MM.1S (cell line): ENCODE data around the gene SLC35A4.
"Not testable (repeated sequence)": the region's sequence is repeated elsewhere in the genome, so short reads cannot be mapped to it uniquely, and the experiment has no call there.

Experiments
- DNase-seq: peaks from one replicate; pipeline ENCODE4 v3.0.0-alpha.2; 2015
- H2AFZ ChIP-seq: fragments of 300-600 bp; sonication (generic); 2 replicates; pipeline ENCODE4 v1.6.0; 2016; ENCODE audit warnings: antibody characterized with exemption, low read length
- H3F3A ChIP-seq: fragments of 300-600 bp; sonication (generic); 2 replicates; pipeline ENCODE4 v1.6.1; 2016; ENCODE audit warnings: mild to moderate bottlenecking, antibody characterized with exemption, low read length, moderate library complexity, mixed read lengths; ENCODE audit not compliant: insufficient read depth
- H3K27ac ChIP-seq: fragments of 300-600 bp; sonication (generic); 2 replicates; pipeline ENCODE4 v1.5.1; 2016; ENCODE audit warnings: mild to moderate bottlenecking, low read length
- H3K27me3 ChIP-seq: fragments of 300-600 bp; sonication (generic); replicated peaks from 2 replicates; pipeline ENCODE4 v1.6.0; 2016; ENCODE audit warnings: low read length; ENCODE audit not compliant: insufficient read depth
- H3K36me3 ChIP-seq: fragments of 300-600 bp; sonication (generic); replicated peaks from 2 replicates; pipeline ENCODE4 v1.6.1; 2016; ENCODE audit warnings: mild to moderate bottlenecking, low read length, mixed read lengths; ENCODE audit not compliant: insufficient read depth
- H3K4me1 ChIP-seq: fragments of 300-600 bp; sonication (generic); 2 replicates; pipeline ENCODE4 v1.6.1; 2016; ENCODE audit warnings: low read length, mixed read lengths
- H3K4me2 ChIP-seq: fragments of 300-600 bp; sonication (generic); 2 replicates; pipeline ENCODE4 v1.6.0; 2016; ENCODE audit warnings: low read depth, low read length
- H3K4me3 ChIP-seq: fragments of 300-600 bp; sonication (generic); 2 replicates; pipeline ENCODE4 v1.5.1; 2016; ENCODE audit warnings: low read length, mixed read lengths
- H3K79me2 ChIP-seq: fragments of 300-600 bp; sonication (generic); 2 replicates; pipeline ENCODE4 v1.6.1; 2016; ENCODE audit warnings: mixed run types, low read length, mixed read lengths
- H3K9ac ChIP-seq: fragments of 300-600 bp; sonication (generic); 2 replicates; pipeline ENCODE4 v1.6.1; 2016; ENCODE audit warnings: low read length, mixed read lengths
- H3K9me2 ChIP-seq: fragments of 300-600 bp; sonication (generic); replicated peaks from 2 replicates; pipeline ENCODE4 v1.6.1; 2016; ENCODE audit warnings: mild to moderate bottlenecking, low read length, mixed read lengths; ENCODE audit not compliant: insufficient read depth
- H3K9me3 ChIP-seq: fragments of 300-600 bp; sonication (generic); replicated peaks from 2 replicates; pipeline ENCODE4 v1.6.1; 2016; ENCODE audit warnings: mild to moderate bottlenecking, low read length, mixed read lengths; ENCODE audit not compliant: insufficient read depth
- H4K20me1 ChIP-seq: fragments of 300-600 bp; sonication (generic); 2 replicates; pipeline ENCODE4 v1.6.1; 2016; ENCODE audit warnings: mild to moderate bottlenecking, low read length, moderate library complexity, mixed read lengths; ENCODE audit not compliant: insufficient read depth
- EZH2 ChIP-seq: fragments of 300-600 bp; sonication (generic); optimal IDR thresholded peaks from 2 replicates; pipeline ENCODE3; 2017; ENCODE audit warnings: low read depth, mild to moderate bottlenecking, antibody characterized with exemption, low read length, mixed read lengths
- EZH2phosphoT487 ChIP-seq: fragments of 300-600 bp; sonication (generic); IDR thresholded peaks from 2 replicates; pipeline ENCODE4 v1.6.1; 2018; ENCODE audit warnings: antibody characterized with exemption, low read length
- TF ChIP-seq, protein P1 (sequence below): fragments of 300-600 bp; sonication (generic); IDR thresholded peaks from 2 replicates; pipeline ENCODE4 v1.5.1; 2016; ENCODE audit warnings: antibody characterized with exemption, low read length, mixed read lengths

SLC35A4 gene

DNA sequence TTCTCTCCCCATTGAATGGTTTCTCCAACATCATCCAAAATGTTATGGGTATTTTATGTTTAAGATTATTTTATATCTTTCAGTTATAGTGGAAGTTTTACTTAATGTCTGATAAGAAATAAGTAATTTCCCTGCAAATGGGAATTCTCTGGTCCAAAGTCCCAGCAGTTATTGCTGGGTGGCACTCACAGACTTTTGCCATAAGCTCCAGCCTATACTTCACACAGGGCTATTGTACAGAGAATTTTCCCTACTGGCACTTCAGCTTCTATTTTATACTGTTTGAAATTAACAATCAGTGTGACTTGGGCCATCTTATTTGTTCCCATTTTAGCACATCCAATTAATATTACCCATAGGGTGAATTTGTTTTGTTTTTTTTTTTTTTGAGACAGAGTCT is 35.5 kb downstream of the SLC35A4 start:
- H2AFZ ChIP-seq: no peak overlapping the region
- H3K4me3 ChIP-seq: no peak overlapping the region
- H3K4me1 ChIP-seq: no peaks in the 10 kb centered on the region
- H3K9ac ChIP-seq: no peak overlapping the region
- no peaks in the 10 kb centered on the region for H3K9me2 ChIP-seq
- TF ChIP-seq, protein P1, sequence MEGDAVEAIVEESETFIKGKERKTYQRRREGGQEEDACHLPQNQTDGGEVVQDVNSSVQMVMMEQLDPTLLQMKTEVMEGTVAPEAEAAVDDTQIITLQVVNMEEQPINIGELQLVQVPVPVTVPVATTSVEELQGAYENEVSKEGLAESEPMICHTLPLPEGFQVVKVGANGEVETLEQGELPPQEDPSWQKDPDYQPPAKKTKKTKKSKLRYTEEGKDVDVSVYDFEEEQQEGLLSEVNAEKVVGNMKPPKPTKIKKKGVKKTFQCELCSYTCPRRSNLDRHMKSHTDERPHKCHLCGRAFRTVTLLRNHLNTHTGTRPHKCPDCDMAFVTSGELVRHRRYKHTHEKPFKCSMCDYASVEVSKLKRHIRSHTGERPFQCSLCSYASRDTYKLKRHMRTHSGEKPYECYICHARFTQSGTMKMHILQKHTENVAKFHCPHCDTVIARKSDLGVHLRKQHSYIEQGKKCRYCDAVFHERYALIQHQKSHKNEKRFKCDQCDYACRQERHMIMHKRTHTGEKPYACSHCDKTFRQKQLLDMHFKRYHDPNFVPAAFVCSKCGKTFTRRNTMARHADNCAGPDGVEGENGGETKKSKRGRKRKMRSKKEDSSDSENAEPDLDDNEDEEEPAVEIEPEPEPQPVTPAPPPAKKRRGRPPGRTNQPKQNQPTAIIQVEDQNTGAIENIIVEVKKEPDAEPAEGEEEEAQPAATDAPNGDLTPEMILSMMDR: no peak
- TF ChIP-seq EZH2phosphoT487: no peak
- TF ChIP-seq EZH2: no peak
- no peak overlapping the region for H3K4me2 ChIP-seq
- H3K9me3 ChIP-seq: no peaks in the 10 kb centered on the region; the same call in 1 of the 2 replicates
- no peaks in the 10 kb centered on the region for H3K79me2 ChIP-seq
- H3K27me3 ChIP-seq: no peaks in the 10 kb centered on the region
- no peaks in the 10 kb centered on the region for H3K36me3 ChIP-seq
- DNase-seq: no peak
- no peaks in the 10 kb centered on the region for H3F3A ChIP-seq
- no peaks in the 10 kb centered on the region for H4K20me1 ChIP-seq
- no peak overlapping the region for H3K27ac ChIP-seq

DNA sequence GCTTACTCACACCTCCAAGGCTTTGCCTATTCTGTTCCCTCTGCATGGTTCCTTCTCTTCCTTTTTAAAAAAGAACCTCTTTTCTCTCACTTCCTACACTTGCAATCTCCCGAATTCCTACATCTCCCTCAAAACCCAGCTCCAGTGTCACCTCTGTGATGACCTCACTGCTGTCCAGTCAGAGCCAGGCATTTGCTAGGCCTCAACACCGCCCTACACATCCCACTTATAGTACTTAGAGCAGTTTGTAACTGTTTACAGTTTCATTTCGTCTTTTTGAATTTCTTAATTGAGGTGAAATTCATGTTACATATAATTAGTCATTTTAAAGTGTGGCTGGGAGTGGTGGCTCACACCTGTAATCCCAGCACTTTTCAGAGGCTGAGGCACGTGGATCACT is 37.5 kb downstream of the SLC35A4 start:
- Histone ChIP-seq H4K20me1 (no peaks in the 10 kb centered on the region), H3K79me2 (no peaks in the 10 kb centered on the region), H2AFZ (no peak overlapping the region), H3K9me2 (no peaks in the 10 kb centered on the region), H3K36me3 (no peaks in the 10 kb centered on the region), H3K27me3 (no peaks in the 10 kb centered on the region), H3K9me3 (no peaks in the 10 kb centered on the region; the same call in 1 of the 2 replicates), H3K4me2 (no peak overlapping the region), H3K9ac (no peak overlapping the region), H3F3A (no peaks in the 10 kb centered on the region), H3K4me1 (no peaks in the 10 kb centered on the region), H3K27ac (no peak overlapping the region), H3K4me3 (no peak overlapping the region)
- no peak for DNase-seq
- TF ChIP-seq EZH2phosphoT487: no peak
- no peak for TF ChIP-seq EZH2
- TF ChIP-seq, protein P1: no peak

DNA sequence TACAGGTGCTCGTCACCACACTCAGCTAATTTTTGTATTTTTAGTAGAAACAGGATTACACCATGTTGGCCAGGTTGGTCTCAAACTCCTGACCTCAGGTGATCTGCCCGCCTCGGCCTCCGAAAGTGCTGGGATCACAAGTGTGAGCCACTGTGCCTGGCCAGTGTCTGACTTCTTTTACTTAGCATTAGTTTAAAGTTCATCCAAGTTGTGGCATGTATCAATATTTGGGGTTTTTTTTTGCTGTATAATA is 38.7 kb downstream of the SLC35A4 start:
- H3F3A ChIP-seq, H3K27me3 ChIP-seq, H3K9ac ChIP-seq, H3K4me3 ChIP-seq, H3K4me2 ChIP-seq, H3K36me3 ChIP-seq, H3K9me3 ChIP-seq, H3K79me2 ChIP-seq, H2AFZ ChIP-seq, H3K9me2 ChIP-seq, H3K27ac ChIP-seq, H3K4me1 ChIP-seq, DNase-seq, H4K20me1 ChIP-seq: not testable (repeated sequence)

- H2AFZ ChIP-seq: no peak overlapping the region
- no peaks in the 10 kb centered on the region for H3K4me1 ChIP-seq
- no peaks in the 10 kb centered on the region for H3K36me3 ChIP-seq
- no peaks in the 10 kb centered on the region for H3K27me3 ChIP-seq
- no peaks in the 10 kb centered on the region for H3K9me2 ChIP-seq
- TF ChIP-seq, protein P1: no peak
- no peak for TF ChIP-seq EZH2phosphoT487
- TF ChIP-seq EZH2: no peak
- H3K27ac ChIP-seq: no peak overlapping the region
- H3K4me2 ChIP-seq: no peak overlapping the region
- no peaks in the 10 kb centered on the region; the same call in 1 of the 2 replicates for H3K9me3 ChIP-seq
- no peak overlapping the region for H3K4me3 ChIP-seq
- no peaks in the 10 kb centered on the region for H3K79me2 ChIP-seq
- H4K20me1 ChIP-seq: no peaks in the 10 kb centered on the region
- DNase-seq: no peak
- H3K9ac ChIP-seq: no peak overlapping the region
- H3F3A ChIP-seq: no peaks in the 10 kb centered on the region
Observed at GRCh38 chr5:140603734-140604133, 39.1 kb downstream of the SLC35A4 start.
